NB4 (cell line): ENCODE results near the gene MATN1.

Source experiments
- DNase-seq: peaks from one replicate; pipeline ENCODE4 v3.0.0; 2010; ENCODE audit warnings: low read depth
- H3K4me3 ChIP-seq: one replicate; pipeline ENCODE4 v1.5.1; 2011; ENCODE audit warnings: mild to moderate bottlenecking, low read depth, low read length, moderate library complexity
- CTCF ChIP-seq: IDR thresholded peaks from one replicate; pipeline ENCODE4 v1.5.1; 2012; ENCODE audit warnings: low read depth, low read length
- MAX ChIP-seq: IDR thresholded peaks from 2 replicates; pipeline ENCODE4 v1.6.1; 2011; ENCODE audit warnings: low read depth, low read length
- MYC ChIP-seq: IDR thresholded peaks from 2 replicates; pipeline ENCODE4 v1.6.1; 2011; ENCODE audit warnings: low read depth, low read length
- POLR2A ChIP-seq: IDR thresholded peaks from 2 replicates; pipeline ENCODE4 v1.6.1; 2011; ENCODE audit warnings: mild to moderate bottlenecking; ENCODE audit not compliant: insufficient read length; ENCODE audit errors: extremely low read depth

Gene MATN1

GRCh38 chr1:30762152-30762929 is 39.0 kb upstream of the MATN1 start:
- no peak overlapping the region for H3K4me3 ChIP-seq
- TF ChIP-seq MYC, result no peak
- TF ChIP-seq CTCF, result no peak
- TF ChIP-seq MAX, result no peak
- no peak for DNase-seq

GRCh38 chr1:30761381-30762151 is 38.2 kb upstream of the MATN1 start:
- DNase-seq, result peak; percentile 57
- no peak overlapping the region for H3K4me3 ChIP-seq
- TF ChIP-seq CTCF (no peak), MAX (no peak), POLR2A (no peak), MYC (no peak)

- no peak overlapping the region for H3K4me3 ChIP-seq
- DNase-seq, result no peak
- TF ChIP-seq CTCF, result no peak
- TF ChIP-seq POLR2A, result no peak
- TF ChIP-seq MAX, result no peak
- TF ChIP-seq MYC, result no peak
Measured at GRCh38 chr1:30760596-30761324, 37.4 kb upstream of the MATN1 start.

GRCh38 chr1:30759718-30760281 is 36.4 kb upstream of the MATN1 start:
- TF ChIP-seq POLR2A (no peak), MAX (no peak), CTCF (no peak), MYC (no peak)
- no peak overlapping the region for H3K4me3 ChIP-seq
- DNase-seq, result no peak

GRCh38 chr1:30758785-30759380 is 35.5 kb upstream of the MATN1 start:
- DNase-seq, result peak; percentile 69
- no peak overlapping the region for H3K4me3 ChIP-seq
- TF ChIP-seq MAX (no peak), CTCF (no peak), POLR2A (no peak), MYC (no peak)
